ENCODE measurements around the gene OPA3. TPM values are rescaled to one million over a fixed set of nuclear protein-coding genes. Genes with fewer than 3 reads are reported as not detected.

OPA3 gene
- total and polyA plus RNA-seq, 2 experiments from 2014 or later, result 13.7 to 26.7 TPM

DNA sequence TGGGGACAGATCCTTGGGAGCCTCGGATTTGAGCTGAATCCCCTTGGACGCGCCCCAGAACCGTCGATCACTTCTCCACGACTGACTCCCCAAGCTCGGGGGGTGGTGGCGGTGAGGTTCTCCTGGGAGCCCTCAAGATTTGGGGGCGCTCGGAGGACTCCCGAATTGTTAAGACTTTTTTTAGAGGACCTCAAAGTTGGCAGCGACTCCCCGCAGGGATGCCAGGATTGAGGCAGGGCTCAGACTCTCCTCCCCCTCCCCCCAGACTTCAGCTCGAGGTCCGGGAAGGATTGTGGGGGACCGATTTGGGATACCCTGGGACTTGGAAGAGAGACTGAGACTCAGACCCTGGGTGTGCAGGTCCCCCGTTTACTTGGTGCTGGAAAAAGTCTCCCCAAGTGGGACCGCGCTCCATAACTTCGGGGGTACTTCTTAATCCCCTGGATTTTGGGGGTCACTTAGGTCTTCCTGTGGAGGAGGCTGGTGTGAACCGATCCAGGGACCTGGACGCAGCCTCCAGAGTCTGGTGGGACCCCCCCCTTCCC lies 76.7 kb downstream of the OPA3 start:
- Histone ChIP-seq H3K36me3 (no peaks in the 10 kb centered on the region), H3K27ac (peak overlapping the region; percentile 92), H3K4me1 (ENCODE audit: low read depth) (no peaks in the 10 kb centered on the region), H3K4me3 (peak overlapping the region; percentile 72), H3K9me3 (ENCODE audit: low read depth) (no peaks in the 10 kb centered on the region), H3K27me3 (no peaks in the 10 kb centered on the region)
- TF ChIP-seq, protein P1, sequence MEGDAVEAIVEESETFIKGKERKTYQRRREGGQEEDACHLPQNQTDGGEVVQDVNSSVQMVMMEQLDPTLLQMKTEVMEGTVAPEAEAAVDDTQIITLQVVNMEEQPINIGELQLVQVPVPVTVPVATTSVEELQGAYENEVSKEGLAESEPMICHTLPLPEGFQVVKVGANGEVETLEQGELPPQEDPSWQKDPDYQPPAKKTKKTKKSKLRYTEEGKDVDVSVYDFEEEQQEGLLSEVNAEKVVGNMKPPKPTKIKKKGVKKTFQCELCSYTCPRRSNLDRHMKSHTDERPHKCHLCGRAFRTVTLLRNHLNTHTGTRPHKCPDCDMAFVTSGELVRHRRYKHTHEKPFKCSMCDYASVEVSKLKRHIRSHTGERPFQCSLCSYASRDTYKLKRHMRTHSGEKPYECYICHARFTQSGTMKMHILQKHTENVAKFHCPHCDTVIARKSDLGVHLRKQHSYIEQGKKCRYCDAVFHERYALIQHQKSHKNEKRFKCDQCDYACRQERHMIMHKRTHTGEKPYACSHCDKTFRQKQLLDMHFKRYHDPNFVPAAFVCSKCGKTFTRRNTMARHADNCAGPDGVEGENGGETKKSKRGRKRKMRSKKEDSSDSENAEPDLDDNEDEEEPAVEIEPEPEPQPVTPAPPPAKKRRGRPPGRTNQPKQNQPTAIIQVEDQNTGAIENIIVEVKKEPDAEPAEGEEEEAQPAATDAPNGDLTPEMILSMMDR (IDR thresholded peaks at IDR 0.05; ENCODE audit: low read depth, low read length), result no peak
- DNase-seq (ENCODE audit: low read depth in 1 of 2, low spot score in 1 of 2), result no peak

DNA sequence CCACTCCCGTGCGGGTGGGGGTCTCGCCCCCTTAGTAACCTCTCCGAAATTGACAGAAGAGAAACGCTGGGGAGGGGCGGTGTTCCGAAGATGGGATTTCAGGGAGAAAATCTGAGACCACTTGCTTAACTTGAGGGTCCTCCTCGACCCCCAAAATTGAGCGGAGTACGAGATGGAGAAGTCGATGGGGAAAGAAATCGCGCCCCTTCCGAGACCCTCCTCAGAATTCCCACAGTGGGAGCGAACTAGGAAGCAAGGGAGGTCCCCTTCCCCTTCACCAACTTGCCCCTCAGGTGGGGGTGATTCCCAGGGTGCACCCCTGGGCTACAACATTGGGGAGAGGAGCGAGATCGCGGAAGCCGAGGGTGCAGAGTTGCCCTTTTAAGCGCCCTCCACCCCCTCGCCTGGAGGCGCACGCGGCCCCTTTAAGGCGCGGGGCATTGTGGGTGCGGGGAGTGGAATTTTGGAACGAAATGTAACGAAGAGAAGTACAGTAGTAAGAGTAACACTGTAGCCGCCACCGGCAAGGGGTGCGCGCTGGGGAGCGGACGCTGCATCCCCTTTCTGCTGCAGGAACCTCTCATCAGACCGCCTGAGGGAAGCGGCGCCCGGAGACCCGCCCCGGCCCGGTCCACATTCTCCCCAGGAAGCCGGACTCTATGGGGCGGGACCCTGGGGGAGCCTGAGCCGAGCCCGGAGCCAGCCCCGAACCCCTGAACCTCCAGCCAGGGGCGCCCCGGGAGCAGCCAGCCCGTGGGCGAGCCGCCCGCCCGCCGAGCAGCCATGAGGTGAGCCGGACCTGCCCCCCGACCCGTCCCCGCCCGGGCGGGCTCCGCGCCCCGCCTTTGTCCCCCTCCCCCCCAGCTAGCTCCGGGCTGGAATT lies 77.4 kb downstream of the OPA3 start, which contains the start of gene VASP:
VASP (plus strand) TSS at position 491 of the 883 bp plus-strand sequence; CDS start at position 784, 293 bp downstream.
- Histone ChIP-seq H3K4me1 (ENCODE audit: low read depth) (no peaks in the 10 kb centered on the region), H3K36me3 (no peaks in the 10 kb centered on the region), H3K27ac (peak within 1 kb of the TSS; percentile 92), H3K4me3 (peak within 1 kb of the TSS; percentile 72), H3K27me3 (no peaks in the 10 kb centered on the region), H3K9me3 (ENCODE audit: low read depth) (no peaks in the 10 kb centered on the region)
- TF ChIP-seq, protein P1 (IDR thresholded peaks at IDR 0.05; ENCODE audit: low read depth, low read length), result no peak
- peak; percentile 90 to 91 for DNase-seq (ENCODE audit: low read depth in 1 of 2, low spot score in 1 of 2)

DNA sequence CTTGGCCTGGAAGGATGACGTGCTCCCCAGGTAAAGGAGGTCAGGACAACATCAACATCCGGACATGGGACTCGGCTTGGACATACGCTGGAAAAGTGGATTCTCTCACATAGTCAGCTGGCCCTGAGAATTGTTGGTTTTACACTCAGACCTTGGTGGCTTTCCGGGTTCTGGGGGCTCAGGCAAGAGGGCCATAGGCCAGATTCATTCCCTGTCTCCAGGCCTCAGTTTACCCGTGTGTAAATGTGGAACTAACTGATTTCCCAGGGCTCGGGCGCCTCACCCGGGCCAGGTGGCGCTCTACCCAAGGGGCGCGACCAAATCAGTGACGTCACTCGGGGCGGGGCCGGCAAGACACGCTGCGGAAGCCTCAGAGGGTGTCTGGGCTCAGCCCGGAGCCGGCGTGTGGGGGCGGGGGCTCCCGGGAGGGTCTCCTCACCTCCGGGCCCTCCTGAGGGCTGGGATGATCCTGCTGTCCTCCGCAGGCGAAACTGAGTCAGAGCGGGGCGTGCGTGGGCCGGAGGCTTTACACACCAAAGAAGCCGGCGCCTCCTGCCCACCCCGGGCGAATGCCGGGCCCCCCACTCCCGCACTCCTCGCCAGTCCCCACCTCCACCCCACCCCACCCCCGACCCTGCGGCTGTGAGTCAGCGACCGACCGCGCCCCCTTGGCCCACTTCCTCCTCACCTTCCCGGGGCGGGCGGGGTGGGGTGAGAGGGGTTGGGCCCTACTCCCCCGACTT lies 78.2 kb downstream of the OPA3 start:
- H3K36me3 ChIP-seq, result no peaks in the 10 kb centered on the region
- H3K4me3 ChIP-seq, result peak overlapping the region; percentile 72
- TF ChIP-seq, protein P1 (IDR thresholded peaks at IDR 0.05; ENCODE audit: low read depth, low read length), result peak; percentile 61
- peak; percentile 94 to 96 for DNase-seq (ENCODE audit: low read depth in 1 of 2, low spot score in 1 of 2)
- peak overlapping the region; percentile 92 for H3K27ac ChIP-seq
- H3K9me3 ChIP-seq (ENCODE audit: low read depth), result no peaks in the 10 kb centered on the region
- no peaks in the 10 kb centered on the region for H3K27me3 ChIP-seq
- H3K4me1 ChIP-seq (ENCODE audit: low read depth), result no peaks in the 10 kb centered on the region

DNA sequence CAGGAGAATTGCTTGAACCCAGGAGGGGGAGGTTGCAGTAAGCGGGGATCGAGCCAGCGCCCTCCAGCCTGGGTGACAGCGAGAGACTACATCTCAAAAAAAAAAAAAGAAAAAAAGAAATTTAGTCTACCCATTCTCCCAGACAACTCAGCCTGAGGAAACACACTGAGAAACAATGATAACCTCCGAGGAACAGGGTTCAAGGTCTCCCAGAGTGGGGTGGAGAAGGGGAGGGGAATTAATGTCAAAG lies 78.7 kb downstream of the OPA3 start:
- H3K27ac ChIP-seq, result peak overlapping the region; percentile 92
- H3K9me3 ChIP-seq (ENCODE audit: low read depth), result no peaks in the 10 kb centered on the region
- H3K4me3 ChIP-seq, result peak overlapping the region; percentile 72
- no peaks in the 10 kb centered on the region for H3K4me1 ChIP-seq (ENCODE audit: low read depth)
- H3K36me3 ChIP-seq, result no peaks in the 10 kb centered on the region
- no peak for DNase-seq (ENCODE audit: low read depth in 1 of 2, low spot score in 1 of 2)
- TF ChIP-seq, protein P1 (IDR thresholded peaks at IDR 0.05; ENCODE audit: low read depth, low read length), result no peak
- H3K27me3 ChIP-seq, result no peaks in the 10 kb centered on the region

DNA sequence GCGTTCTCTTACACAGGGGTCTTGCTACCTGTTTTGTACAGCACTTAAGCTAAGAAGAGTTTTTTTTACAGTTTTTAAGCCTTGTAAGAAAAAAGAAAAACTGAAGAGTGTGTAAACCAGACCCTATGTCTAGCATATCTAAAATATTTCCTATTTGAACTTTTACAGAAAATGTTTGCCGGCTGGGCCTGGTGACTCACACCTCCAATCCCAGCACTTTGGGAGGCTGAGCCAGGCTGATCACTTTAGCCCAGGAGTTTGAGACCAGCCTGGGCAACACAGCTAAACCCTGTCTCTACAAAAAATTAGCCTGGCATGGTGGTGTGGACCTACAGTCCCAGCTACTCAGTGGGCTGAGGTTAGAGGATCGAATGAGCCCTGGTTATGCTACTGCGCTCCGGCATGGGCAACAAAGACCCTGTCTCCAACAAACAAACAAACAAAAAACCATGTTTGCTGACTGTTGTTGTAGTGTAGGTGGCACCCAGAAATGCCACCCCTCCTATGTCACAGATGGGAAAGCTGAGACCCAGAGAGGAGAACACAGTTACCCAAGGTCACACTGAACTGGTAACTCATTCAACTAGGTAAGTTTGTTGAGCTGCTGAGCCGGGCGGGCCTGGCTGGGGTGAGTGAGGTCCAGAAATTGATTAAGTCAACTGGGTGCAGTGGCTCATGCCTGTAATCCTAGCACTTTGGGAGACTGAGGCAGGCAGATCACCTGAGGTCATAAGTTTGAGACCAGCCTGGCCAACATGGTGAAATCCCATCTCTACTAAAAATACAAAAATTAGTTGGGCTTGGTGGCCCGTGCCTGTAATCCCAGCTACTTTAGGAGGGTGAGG lies 79.2 kb downstream of the OPA3 start:
- Histone ChIP-seq H3K27ac (peak overlapping the region; percentile 13), H3K36me3 (no peaks in the 10 kb centered on the region), H3K9me3 (ENCODE audit: low read depth) (no peaks in the 10 kb centered on the region), H3K4me3 (no peak overlapping the region), H3K4me1 (ENCODE audit: low read depth) (no peaks in the 10 kb centered on the region), H3K27me3 (no peaks in the 10 kb centered on the region)
- TF ChIP-seq, protein P1 (IDR thresholded peaks at IDR 0.05; ENCODE audit: low read depth, low read length), result no peak
- peak in 1 of 2 donors; percentile 50 for DNase-seq (ENCODE audit: low read depth in 1 of 2, low spot score in 1 of 2)
